RWPE2 (cell line): ENCODE measurements around the gene SNX20.

Experiments
- ATAC-seq: fragments of 200-7000 bp; cut with Tn5 transposase; 3 replicates; pipeline ENCODE4 v1.9.1; 2021; ENCODE audit warnings: low read depth
- DNase-seq: peaks from one replicate; pipeline ENCODE4 v3.0.0-alpha.2; 2020; ENCODE audit warnings: low spot score
- H3K27ac ChIP-seq: fragments of 450-650 bp; 2 replicates; pipeline ENCODE4 v1.5.1; 2017; ENCODE audit warnings: mild to moderate bottlenecking; ENCODE audit not compliant: poor library complexity, severe bottlenecking
- H3K27me3 ChIP-seq: fragments of 250-450 bp; sonication (Bioruptor Pico); 2 replicates; pipeline ENCODE4 v1.5.1; 2021; ENCODE audit warnings: mild to moderate bottlenecking, moderate library complexity; ENCODE audit not compliant: insufficient read depth, poor library complexity, severe bottlenecking
- H3K36me3 ChIP-seq: fragments of 250-450 bp; sonication (Bioruptor Pico); 2 replicates; pipeline ENCODE4 v1.5.1; 2020; ENCODE audit warnings: low read depth, mild to moderate bottlenecking, moderate library complexity
- H3K4me1 ChIP-seq: fragments of 250-450 bp; sonication (Bioruptor Pico); 2 replicates; pipeline ENCODE4 v1.5.1; 2021; ENCODE audit warnings: mild to moderate bottlenecking, moderate library complexity; ENCODE audit not compliant: insufficient read depth, poor library complexity, severe bottlenecking
- H3K4me3 ChIP-seq: fragments of 250-450 bp; sonication (Bioruptor Pico); 2 replicates; pipeline ENCODE4 v1.5.1; 2021; ENCODE audit warnings: mild to moderate bottlenecking, moderate library complexity; ENCODE audit not compliant: severe bottlenecking
- H3K9me3 ChIP-seq: fragments of 250-450 bp; sonication (Bioruptor Pico); 2 replicates; pipeline ENCODE4 v1.5.1; 2021; ENCODE audit warnings: mild to moderate bottlenecking, moderate library complexity; ENCODE audit not compliant: severe bottlenecking
- TF ChIP-seq, protein P1 (sequence below): fragments of 450-650 bp; IDR thresholded peaks from one replicate; pipeline ENCODE4 v1.5.1; 2017; ENCODE audit warnings: mild to moderate bottlenecking, moderate library complexity; ENCODE audit not compliant: poor library complexity, severe bottlenecking

The SNX20 gene

DNA sequence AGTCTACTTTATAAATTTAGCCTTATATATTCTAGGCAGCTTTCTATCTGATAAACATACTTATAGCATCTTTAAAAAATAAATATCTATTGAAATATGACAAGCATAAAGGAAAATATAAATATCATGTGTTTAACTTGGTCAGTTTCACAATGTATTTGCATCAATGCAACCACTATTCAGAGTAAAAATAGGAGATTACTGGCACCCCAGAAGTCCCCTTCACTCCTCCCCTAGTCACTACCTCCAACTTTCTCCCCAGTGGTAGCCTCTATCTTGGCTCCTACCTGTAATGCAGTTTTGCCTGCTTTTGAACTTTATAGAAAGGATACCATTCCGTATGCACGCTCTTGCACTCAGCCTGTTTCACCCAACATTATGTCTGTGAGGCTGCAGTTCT is 9.1 kb upstream of the SNX20 start:
- no peak for DNase-seq
- H3K9me3 ChIP-seq = no peaks in the 10 kb centered on the region
- H3K4me3 ChIP-seq = no peak overlapping the region
- no peak for ATAC-seq
- TF ChIP-seq, protein P1, sequence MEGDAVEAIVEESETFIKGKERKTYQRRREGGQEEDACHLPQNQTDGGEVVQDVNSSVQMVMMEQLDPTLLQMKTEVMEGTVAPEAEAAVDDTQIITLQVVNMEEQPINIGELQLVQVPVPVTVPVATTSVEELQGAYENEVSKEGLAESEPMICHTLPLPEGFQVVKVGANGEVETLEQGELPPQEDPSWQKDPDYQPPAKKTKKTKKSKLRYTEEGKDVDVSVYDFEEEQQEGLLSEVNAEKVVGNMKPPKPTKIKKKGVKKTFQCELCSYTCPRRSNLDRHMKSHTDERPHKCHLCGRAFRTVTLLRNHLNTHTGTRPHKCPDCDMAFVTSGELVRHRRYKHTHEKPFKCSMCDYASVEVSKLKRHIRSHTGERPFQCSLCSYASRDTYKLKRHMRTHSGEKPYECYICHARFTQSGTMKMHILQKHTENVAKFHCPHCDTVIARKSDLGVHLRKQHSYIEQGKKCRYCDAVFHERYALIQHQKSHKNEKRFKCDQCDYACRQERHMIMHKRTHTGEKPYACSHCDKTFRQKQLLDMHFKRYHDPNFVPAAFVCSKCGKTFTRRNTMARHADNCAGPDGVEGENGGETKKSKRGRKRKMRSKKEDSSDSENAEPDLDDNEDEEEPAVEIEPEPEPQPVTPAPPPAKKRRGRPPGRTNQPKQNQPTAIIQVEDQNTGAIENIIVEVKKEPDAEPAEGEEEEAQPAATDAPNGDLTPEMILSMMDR = no peak
- no peaks in the 10 kb centered on the region for H3K27me3 ChIP-seq
- H3K4me1 ChIP-seq = no peaks in the 10 kb centered on the region
- no peaks in the 10 kb centered on the region for H3K36me3 ChIP-seq
- no peak overlapping the region for H3K27ac ChIP-seq

DNA sequence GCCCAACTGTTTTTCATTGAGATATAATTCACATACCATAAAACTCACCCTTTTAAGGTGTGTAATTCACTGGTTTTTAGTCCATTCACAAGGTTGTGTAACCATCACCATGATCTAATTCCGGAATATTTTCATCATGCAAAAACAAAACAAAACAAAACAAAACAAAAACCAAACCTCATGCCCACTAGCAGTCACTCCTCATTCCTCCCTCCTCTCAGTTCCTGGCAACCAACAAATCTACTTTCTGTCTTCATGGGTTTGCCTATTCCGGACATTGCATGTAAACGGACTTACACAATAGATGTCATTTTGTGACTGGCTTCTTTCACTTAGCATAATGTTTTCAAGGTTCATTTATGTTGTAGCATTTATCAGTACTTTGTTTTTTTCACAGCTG is 7.8 kb upstream of the SNX20 start:
- DNase-seq (no peak), ATAC-seq (no peak)
- H3K27ac ChIP-seq = no peak overlapping the region
- no peaks in the 10 kb centered on the region for H3K36me3 ChIP-seq
- no peaks in the 10 kb centered on the region for H3K9me3 ChIP-seq
- H3K4me3 ChIP-seq = no peak overlapping the region
- TF ChIP-seq, protein P1 = no peak
- no peaks in the 10 kb centered on the region for H3K27me3 ChIP-seq
- H3K4me1 ChIP-seq = no peaks in the 10 kb centered on the region

DNA sequence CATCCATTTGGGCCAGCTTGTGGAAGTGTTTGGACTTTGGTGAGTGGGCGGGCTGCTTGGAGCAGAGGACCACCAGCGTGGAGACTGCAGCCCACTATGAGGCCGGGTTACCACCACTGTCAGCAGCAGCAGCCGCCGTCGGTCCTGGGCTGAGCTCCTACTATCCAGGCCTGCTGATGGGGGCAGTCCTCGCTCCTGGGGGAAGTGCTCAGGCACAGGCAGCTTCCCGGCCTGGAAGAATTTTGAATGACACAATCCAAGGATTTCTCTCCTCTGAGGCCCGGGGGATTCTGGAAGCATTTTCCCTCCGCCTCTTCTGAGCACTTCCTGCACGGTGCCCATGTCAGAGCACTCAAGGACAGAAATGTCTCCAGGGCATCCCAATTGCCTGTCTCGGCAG is 7.0 kb upstream of the SNX20 start:
- no peak for ATAC-seq

DNA sequence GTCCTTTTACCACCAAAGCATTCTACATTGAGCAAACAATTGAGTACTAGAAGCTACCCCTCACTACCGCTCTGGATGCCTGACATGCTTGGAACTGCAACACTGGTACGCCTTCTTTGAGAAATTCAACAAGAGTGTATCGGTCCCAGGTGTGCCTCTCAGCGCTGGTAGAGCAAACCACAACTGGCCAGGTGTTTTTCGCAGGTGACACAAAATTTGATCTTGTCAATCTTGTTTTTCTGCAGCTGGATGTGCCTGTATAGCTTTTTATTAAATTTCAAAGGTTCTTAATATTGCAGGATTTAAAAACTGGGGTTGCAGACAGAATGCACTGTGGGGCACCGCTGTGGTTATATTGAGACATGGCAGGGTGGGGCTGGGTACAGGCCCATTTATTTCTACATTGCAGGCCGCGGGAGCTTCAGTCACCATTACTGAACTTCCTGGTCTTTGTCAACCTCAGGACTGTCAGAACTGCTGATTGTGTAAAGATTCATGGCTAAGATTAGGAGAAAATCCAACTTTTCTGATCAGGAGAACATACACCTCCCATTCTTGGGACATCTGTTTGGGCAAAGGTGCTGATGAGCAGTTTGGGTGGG is 4.5 kb upstream of the SNX20 start:
- H3K36me3 ChIP-seq = no peaks in the 10 kb centered on the region
- no peaks in the 10 kb centered on the region for H3K4me1 ChIP-seq
- ATAC-seq (0 out of 3 replicates have a peak, but pooled peaks have one; percentile 48), DNase-seq (no peak)
- H3K4me3 ChIP-seq = no peak overlapping the region
- TF ChIP-seq, protein P1 = no peak
- H3K9me3 ChIP-seq = no peaks in the 10 kb centered on the region
- no peaks in the 10 kb centered on the region for H3K27me3 ChIP-seq
- H3K27ac ChIP-seq = no peak overlapping the region

More for the DNA sequence above, 7.0 kb upstream of the SNX20 start:
- H3K4me3 ChIP-seq = no peak overlapping the region
- H3K27me3 ChIP-seq = no peaks in the 10 kb centered on the region
- TF ChIP-seq, protein P1 = no peak
- no peak for DNase-seq
- H3K9me3 ChIP-seq = no peaks in the 10 kb centered on the region
- H3K36me3 ChIP-seq = no peaks in the 10 kb centered on the region
- H3K27ac ChIP-seq = no peak overlapping the region
- no peaks in the 10 kb centered on the region for H3K4me1 ChIP-seq

DNA sequence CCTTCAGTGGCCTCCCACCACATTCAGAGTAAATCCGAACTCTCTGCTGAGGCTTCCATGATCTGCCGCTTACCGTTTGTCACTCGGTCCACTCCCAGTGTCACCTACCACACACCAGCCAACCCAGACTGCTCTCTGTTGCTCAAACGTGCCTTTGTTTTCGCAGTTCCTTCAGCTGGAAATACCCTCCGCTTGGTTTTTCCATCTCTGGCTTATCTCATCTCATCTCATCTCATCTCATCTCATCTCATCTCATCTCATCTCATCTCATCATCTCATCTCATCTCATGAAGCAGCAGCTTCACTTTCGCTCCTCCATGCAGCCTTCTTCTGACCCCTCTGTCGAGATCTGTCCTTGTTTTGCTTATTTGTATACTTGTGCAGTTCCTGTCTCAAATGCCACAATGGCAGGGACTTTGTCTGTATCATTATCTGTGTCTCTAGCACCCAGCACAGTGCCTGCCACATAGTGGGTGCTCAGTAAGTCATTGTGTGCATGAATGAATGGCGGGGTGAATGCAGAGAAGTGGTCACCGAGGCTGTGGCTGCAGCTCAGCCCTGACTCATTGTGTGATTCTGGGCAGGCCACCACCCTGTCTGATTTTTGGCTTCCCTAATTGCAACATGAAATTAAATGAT is 3.8 kb upstream of the SNX20 start:
- TF ChIP-seq, protein P1 = no peak
- H3K27ac ChIP-seq = no peak overlapping the region
- H3K36me3 ChIP-seq = no peaks in the 10 kb centered on the region

More for the DNA sequence above, 3.8 kb upstream of the SNX20 start:
- DNase-seq = no peak
- Histone ChIP-seq H3K4me3 (no peak overlapping the region), H3K4me1 (no peaks in the 10 kb centered on the region), H3K27me3 (no peaks in the 10 kb centered on the region), H3K9me3 (no peaks in the 10 kb centered on the region)
- ATAC-seq = no peak
